Measurements from ENCODE around the gene ZNF277. TPM values are rescaled to one million over a fixed set of nuclear protein-coding genes. Genes with fewer than 3 reads are reported as not detected.

Gene ZNF277
- total RNA-seq, 1 donor from 2014 or later, result 58.2 TPM

GRCh38 chr7:112185005-112185834 lies 21.3 kb upstream of the ZNF277 start:
- Histone ChIP-seq H3K27me3 (ENCODE audit: control insufficient read depth, insufficient read depth, low read length) (no peaks in the 10 kb centered on the region), H3K4me3 (ENCODE audit: low read depth, low read length) (no peak overlapping the region), H3K36me3 (ENCODE audit: control insufficient read depth, insufficient read depth, low read length) (no peaks in the 10 kb centered on the region)
- no peak for TF ChIP-seq CTCF (IDR thresholded peaks at IDR 0.05; ENCODE audit: insufficient read depth, low read length, severe bottlenecking)
- FAIRE-seq (no peak), DNase-seq (ENCODE audit: low read depth) (peak; percentile 29)

- Histone ChIP-seq H3K36me3 (ENCODE audit: control insufficient read depth, insufficient read depth, low read length) (no peaks in the 10 kb centered on the region), H3K4me3 (ENCODE audit: low read depth, low read length) (no peak overlapping the region), H3K27me3 (ENCODE audit: control insufficient read depth, insufficient read depth, low read length) (no peaks in the 10 kb centered on the region)
- no peak for FAIRE-seq
- TF ChIP-seq CTCF (IDR thresholded peaks at IDR 0.05; ENCODE audit: insufficient read depth, low read length, severe bottlenecking), result no peak
- DNase-seq (ENCODE audit: low read depth), result no peak
Observed at GRCh38 chr7:112186300-112186699, 20.2 kb upstream of the ZNF277 start.

GRCh38 chr7:112188257-112188656 lies 18.2 kb upstream of the ZNF277 start:
- no peaks in the 10 kb centered on the region for H3K36me3 ChIP-seq (ENCODE audit: control insufficient read depth, insufficient read depth, low read length)
- FAIRE-seq (no peak), DNase-seq (ENCODE audit: low read depth) (no peak)
- H3K27me3 ChIP-seq (ENCODE audit: control insufficient read depth, insufficient read depth, low read length), result no peaks in the 10 kb centered on the region
- H3K4me3 ChIP-seq (ENCODE audit: low read depth, low read length), result no peak overlapping the region
- TF ChIP-seq CTCF (IDR thresholded peaks at IDR 0.05; ENCODE audit: insufficient read depth, low read length, severe bottlenecking), result no peak

GRCh38 chr7:112189691-112190090 lies 16.8 kb upstream of the ZNF277 start:
- DNase-seq (ENCODE audit: low read depth), result no peak
- H3K36me3 ChIP-seq (ENCODE audit: control insufficient read depth, insufficient read depth, low read length), result no peaks in the 10 kb centered on the region
- no peak for FAIRE-seq
- no peak overlapping the region for H3K4me3 ChIP-seq (ENCODE audit: low read depth, low read length)
- H3K27me3 ChIP-seq (ENCODE audit: control insufficient read depth, insufficient read depth, low read length), result no peaks in the 10 kb centered on the region
- TF ChIP-seq CTCF (IDR thresholded peaks at IDR 0.05; ENCODE audit: insufficient read depth, low read length, severe bottlenecking), result no peak

- DNase-seq (ENCODE audit: low read depth), result no peak
- Histone ChIP-seq H3K27me3 (ENCODE audit: control insufficient read depth, insufficient read depth, low read length) (no peaks in the 10 kb centered on the region), H3K4me3 (ENCODE audit: low read depth, low read length) (no peak overlapping the region), H3K36me3 (ENCODE audit: control insufficient read depth, insufficient read depth, low read length) (no peaks in the 10 kb centered on the region)
- no peak for TF ChIP-seq CTCF (IDR thresholded peaks at IDR 0.05; ENCODE audit: insufficient read depth, low read length, severe bottlenecking)
- FAIRE-seq, result no peak
Observed at GRCh38 chr7:112190120-112190519, 16.4 kb upstream of the ZNF277 start.
